GM12864 (cell line): ENCODE results near the gene AP4S1.
"Not testable (repeated sequence)": the region's sequence is repeated elsewhere in the genome, so short reads cannot be mapped to it uniquely, and the experiment has no call there.

Experiments used
- DNase-seq: peaks from one replicate; pipeline ENCODE4 v3.0.0-alpha.2; 2011; ENCODE audit warnings: low read depth
- H3K4me3 ChIP-seq: 2 replicates; pipeline ENCODE4 v1.5.1; 2011; ENCODE audit warnings: mild to moderate bottlenecking, low read depth, low read length, control low read depth
- TF ChIP-seq, protein P1 (sequence below): IDR thresholded peaks from 2 replicates; pipeline ENCODE4 v1.5.1; 2011; ENCODE audit warnings: low read depth, mild to moderate bottlenecking, moderate library complexity, low read length, control low read depth, inconsistent platforms; ENCODE audit errors: missing control alignments

AP4S1 gene

DNA sequence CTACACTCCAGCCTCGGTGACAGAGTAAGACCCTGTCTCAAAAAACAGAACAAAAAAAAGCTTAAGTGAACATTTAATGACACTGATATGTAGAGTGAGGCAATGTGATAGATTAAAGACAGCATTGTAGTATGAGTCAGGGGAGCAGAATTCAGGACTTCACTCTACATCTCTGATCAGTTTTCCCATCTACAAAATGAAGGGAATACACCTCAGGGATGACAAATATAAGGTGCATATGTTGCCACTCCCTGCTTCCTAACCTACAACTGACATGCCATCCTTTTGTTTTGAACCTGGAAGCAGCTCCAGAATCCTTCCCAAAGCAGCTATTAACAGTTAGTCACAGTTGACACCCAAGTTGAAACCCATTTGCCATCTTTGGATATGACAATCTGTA is 31.6 kb downstream of the AP4S1 start:
- DNase-seq: no peak
- TF ChIP-seq, protein P1, sequence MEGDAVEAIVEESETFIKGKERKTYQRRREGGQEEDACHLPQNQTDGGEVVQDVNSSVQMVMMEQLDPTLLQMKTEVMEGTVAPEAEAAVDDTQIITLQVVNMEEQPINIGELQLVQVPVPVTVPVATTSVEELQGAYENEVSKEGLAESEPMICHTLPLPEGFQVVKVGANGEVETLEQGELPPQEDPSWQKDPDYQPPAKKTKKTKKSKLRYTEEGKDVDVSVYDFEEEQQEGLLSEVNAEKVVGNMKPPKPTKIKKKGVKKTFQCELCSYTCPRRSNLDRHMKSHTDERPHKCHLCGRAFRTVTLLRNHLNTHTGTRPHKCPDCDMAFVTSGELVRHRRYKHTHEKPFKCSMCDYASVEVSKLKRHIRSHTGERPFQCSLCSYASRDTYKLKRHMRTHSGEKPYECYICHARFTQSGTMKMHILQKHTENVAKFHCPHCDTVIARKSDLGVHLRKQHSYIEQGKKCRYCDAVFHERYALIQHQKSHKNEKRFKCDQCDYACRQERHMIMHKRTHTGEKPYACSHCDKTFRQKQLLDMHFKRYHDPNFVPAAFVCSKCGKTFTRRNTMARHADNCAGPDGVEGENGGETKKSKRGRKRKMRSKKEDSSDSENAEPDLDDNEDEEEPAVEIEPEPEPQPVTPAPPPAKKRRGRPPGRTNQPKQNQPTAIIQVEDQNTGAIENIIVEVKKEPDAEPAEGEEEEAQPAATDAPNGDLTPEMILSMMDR: no peak
- H3K4me3 ChIP-seq: no peak overlapping the region

DNA sequence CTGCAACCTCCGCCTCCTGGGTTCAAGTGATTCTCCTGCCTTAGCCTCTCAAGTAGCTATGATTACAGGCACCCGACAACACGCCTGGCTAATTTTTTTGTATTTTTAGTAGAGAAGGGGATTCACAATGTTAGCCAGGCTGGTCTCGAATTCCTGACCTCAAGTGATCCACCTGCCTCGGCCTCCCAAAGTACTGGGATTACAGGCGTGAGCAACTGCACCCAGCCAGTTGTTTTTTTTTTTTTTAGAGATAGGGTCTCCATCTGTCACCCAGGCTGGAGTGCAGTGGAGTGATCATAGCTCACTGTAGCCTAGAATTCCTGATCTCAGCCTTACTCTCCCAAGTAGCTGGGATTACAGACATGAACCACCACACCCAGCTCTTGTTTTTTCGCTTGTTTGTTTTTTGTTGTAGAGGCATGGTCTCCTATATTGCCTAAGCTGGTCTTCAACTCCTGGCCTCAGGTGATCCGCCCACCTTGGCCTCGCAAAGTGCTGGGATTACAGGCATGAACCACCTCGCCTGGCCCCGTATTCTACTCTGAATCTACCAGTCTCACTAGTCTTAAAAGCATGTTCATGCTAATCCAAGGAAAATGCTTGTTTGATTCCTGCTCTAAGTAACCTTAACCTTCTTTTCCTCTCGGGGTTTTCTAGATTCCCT is 32.4 kb downstream of the AP4S1 start:
- TF ChIP-seq, protein P1: no peak
- DNase-seq: no peak
- no peak overlapping the region for H3K4me3 ChIP-seq

DNA sequence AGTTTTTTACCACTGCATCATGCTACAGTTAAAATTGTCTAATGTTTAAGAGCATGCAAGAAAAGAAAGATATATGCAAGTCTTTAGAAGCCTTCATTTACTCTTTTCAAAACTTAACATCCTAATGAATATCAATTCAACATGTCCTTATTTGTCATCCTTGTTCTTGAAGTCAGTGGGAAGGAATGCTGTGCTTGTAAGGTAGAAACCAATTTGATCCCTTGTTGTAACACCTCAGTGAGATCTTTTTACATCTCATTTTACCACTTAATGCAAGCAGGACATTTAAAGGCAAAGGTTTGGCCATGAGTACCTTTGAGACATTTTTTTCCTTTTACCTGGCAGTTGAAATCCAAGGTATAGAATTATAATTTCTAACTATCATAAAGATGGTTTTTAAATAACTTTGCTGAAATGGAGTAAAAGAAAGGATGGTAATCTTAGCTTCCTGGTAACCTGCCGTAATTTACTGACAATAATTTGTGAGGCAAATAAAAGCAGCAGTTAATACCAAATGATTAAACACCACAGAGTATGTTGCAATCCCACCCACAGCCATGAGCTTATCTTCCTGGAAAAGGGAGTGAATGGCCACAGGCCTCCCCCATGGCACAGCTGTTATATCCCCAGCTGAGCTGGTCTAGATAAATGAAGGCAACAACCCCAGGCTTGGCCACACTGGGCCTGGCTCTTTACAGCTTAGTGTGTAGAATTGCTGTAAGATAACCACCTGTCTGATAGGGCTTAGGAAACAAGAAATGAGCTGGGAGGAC is 33.9 kb downstream of the AP4S1 start:
- DNase-seq: no peak
- TF ChIP-seq, protein P1: no peak
- H3K4me3 ChIP-seq: no peak overlapping the region

DNA sequence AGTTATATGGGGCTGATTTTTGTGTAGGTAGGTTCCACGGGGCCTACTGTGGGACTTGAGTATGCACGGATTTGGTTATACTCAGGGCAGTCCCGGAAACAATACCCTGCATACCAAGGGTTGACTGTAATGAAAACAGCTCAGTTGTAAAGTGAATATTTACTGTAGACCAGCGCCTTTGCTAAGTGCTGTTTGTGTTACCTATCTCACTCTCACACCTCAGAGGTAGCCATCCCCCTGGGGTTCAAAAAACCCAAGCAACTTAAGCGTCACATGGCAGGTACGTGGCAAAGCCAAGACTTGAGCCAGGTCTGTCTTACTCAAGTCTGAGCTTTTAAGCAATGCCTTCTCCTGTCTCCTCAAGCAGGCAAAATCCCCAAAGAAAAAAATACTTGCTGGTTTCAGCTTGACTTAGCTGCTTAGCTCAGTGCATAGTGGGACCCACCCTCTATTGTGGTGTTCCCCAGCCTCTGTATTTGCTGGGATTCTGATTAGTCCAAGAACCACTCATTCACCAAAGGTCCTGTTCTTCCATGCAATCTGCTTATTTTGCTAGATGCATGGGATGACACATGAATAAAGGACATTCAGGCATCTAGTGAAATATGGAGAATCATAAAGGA is 34.9 kb downstream of the AP4S1 start:
- TF ChIP-seq, protein P1: no peak
- DNase-seq: no peak
- no peak overlapping the region for H3K4me3 ChIP-seq

DNA sequence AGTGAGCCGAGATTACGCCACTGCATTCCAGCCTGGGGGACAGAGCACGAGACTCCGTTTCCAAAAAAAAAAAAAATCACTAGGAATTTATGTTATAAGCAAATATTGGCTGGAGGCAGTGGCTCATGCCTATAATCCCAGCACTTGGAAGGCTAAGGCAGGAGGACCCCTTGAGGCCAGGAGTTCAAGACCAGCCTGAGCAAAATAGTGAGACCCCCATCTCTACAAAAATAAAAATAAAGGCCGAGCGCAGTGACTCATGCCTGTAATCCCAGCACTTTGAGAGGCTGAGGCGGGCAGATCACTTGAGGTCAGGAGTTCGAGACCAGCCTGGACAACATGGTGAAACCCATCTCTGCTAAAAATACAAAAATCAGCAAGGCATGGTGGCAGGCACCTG is 37.5 kb downstream of the AP4S1 start:
- DNase-seq, H3K4me3 ChIP-seq: not testable (repeated sequence)

DNA sequence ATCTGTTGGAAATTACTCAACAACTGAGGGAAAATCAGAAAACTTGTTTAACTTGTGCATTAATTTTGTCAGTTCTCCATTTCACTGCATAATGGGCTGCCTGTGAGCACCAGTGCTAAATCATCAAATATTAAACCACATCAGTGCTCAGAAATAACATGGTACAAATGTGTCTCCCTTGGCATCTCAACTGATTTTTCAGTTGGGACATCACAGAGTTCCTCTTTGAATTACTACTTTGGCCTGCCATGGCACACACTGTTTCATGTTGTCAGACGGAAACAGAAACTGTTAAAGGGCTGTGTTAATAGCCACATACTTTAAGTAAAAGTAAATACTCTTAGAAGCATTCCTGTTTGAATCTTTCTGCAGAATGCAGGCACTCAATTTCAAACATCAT is 42.8 kb downstream of the AP4S1 start:
- H3K4me3 ChIP-seq: no peak overlapping the region
- TF ChIP-seq, protein P1: no peak
- no peak for DNase-seq

DNA sequence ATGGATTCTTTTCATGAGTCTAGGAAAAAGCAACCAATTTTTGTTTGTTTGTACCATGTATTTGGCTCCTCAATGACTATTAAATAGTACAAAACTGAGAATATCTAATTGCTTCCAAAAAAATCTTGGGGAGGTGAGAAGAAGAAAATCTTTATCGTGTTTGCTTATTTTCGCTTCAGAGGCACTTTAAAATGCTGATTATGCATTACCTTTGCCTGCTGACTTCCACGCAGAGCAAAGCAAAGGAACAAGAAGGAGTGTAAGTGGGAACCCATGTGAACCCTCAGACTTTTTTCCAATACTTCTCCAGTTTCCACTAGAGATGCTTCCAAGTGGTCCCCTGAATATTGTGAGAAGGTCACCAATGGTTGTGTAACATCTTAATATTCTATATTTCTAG is 43.9 kb downstream of the AP4S1 start:
- TF ChIP-seq, protein P1: no peak
- no peak for DNase-seq
- H3K4me3 ChIP-seq: no peak overlapping the region
